ENCODE data around the gene LRIG1.
"Not testable (repeated sequence)": the region's sequence is repeated elsewhere in the genome, so short reads cannot be mapped to it uniquely, and the experiment has no call there.

The LRIG1 gene

DNA sequence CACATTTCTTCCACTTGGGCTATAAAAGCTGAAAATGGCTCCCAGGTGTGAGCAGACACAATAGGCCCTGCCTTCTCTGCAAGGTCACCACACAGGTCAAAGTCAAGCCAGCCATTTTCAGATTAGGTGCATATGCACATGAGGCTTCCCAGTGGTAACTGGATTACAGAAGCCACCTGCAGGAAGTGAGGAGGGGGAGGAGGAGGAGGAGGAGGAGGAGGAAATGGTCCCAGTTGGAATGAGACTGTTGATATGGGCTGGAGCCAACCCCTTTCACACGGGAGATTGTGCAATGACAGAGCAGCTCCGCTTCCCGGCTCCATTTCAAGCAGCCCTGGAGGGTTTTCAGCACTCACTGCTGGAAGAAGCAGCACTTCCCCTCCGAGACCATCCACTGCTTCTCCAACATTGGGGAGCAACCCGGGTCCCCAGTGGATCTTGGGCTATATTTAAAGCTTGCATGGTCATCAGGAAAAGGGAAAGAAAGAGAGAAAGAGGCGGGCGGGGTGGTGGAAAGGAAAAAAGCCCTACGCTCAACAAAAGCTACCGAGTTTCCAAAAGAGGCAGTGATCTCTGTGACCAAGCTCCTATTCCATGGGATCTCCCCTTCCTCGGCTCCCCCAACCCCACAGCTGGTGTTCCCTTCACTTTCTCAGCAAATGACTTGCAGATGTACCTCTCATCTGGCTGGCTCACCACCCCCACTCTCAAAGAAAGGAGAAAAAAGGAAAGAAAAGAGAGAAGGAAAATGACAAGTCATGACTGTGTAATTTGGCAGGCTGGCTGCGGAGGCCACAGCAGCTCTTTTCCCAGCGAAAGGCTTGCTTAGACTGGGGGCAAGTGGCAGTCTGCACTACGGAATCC, 58.3 kb downstream of the LRIG1 start:
- DNase-seq (ENCODE audit: low read depth, low spot score), result peak; percentile 73

DNA sequence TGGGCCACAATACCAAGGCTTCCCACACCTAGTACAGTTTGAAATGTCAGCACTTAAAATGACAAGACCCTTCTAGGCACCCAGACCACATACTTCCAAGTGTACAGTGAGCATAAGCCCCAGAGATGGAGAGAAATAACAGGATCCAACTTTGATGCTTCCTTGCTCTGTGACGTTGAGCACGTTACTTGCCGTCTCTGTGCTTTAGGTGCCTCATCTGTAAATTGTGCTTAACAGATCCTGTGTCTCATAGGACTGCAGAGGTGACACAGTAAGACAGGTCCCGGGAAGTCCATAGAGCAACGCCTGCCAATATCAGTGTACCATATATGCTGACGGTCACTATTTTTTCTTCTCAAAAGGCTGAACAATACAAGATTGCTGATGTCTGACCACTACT, 59.1 kb downstream of the LRIG1 start:
- DNase-seq (ENCODE audit: low read depth, low spot score), result no peak

DNA sequence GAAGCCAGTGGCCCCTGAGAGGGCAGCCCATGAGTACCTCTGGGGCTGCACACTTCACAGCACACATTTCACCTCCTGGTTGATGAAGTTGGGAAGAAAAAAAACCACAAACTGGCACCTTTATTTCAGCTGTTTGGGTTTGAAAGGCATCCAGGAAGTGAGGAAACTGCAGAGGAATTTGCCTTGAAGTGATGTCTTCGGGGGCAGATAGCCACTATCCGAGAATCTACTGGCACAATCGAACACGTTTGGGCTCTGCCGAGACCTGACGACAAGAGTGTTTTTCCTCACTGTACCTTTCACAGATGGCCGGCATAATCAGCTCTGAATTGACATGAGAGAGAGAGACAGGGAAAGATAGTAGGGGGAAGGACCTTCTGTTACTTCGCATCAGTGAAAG, 59.7 kb downstream of the LRIG1 start:
- DNase-seq (ENCODE audit: low read depth, low spot score), result peak; percentile 80

DNA sequence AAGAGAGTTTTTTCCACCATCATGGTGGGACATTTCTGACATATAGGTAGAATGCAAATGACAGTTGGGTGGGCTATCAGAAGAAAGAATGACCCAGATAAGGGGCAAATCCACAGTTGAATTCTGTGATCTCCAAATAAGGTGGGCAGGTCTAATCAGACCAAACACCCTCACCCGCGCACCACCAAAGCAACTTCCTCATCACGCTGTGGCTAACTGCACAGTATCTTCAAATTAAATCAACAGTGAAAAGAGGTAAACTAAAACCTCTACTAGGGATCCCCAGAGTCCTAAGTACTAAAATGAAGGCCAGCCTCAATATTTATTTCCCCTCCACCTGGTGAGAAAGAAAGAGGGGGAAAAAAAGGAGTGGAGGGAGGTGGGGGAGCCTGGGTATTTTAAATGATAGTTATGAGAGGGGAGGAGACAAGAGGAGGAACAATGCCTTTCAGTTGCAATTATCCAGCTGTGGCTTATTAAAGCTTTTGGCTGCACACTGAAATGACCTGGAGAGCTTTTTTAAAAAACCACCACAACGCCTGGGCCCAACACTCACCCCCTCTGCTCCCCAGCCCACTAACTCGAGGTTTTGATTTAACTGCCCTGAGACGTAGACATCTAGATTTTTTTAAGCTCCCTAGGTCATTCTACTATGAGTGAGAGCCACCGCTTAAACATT, 61.0 kb downstream of the LRIG1 start:
- no peak for DNase-seq (ENCODE audit: low read depth, low spot score)

DNA sequence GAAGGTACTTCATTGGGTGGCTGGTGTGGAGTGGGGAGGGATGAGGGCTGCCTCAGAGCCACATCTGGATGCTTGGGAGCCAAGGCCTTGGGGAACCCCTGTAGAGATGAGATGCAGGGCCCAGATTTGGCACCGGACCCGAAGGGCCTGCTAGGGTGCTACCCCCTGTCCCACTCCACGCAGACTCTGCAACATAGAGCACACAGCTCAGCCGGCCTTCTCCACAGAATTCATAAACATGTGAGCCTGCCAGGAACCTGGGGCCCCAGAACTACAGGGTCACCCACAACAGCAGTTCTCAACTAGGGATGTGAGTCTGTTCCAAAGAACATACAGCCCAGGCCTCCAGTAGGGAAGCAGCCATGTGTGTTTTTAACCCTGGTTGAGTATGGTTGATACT, 62.8 kb downstream of the LRIG1 start:
- no peak for DNase-seq (ENCODE audit: low read depth, low spot score)

DNA sequence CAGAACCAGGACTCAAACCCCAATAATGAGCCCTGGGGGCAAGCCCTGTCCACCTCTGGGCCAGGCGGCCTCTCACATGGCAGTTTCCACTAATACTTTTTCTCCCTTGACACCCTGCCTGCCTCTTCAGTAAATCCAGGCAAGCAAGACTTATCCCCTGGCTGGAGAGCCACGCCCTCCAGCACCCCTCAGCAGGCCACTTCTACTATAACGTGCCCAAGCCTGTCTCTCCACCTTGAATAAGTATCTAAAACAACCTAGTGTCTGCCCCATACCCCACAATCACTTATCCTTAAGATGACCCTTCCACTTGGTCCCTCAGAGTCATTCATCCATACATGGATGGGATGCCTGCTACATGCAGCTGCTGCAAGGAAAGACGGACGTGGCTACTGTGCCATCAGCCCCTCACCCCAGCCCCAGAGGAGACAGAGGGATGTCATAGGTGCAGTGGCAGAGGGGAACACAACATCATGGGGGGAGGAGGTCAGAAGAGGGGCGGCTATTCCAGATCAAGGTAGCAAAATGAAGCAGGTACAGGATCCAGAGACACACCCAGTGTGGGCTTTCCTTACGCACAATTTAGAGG, 63.4 kb downstream of the LRIG1 start:
- DNase-seq (ENCODE audit: low read depth, low spot score), result no peak

DNA sequence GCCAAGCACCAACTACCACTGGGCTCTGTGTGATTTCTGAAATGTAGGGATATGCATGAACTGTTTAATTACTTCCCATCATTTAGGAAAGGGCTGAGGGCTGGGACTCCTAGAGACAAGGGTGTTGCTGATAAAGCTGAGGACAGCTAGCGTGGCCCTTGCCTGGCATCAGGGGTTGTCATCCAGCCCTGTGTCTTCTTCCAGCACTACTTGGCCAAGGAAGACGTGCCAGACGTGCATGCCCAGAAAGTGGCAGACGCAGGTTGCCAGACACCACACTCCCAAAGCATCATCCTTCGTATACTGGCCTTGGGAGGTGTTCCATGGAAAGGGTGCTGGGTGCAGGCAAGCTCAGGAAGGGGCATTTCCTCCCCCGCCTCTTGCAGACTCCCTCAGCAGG, 64.8 kb downstream of the LRIG1 start:
- no peak for DNase-seq (ENCODE audit: low read depth, low spot score)

DNA sequence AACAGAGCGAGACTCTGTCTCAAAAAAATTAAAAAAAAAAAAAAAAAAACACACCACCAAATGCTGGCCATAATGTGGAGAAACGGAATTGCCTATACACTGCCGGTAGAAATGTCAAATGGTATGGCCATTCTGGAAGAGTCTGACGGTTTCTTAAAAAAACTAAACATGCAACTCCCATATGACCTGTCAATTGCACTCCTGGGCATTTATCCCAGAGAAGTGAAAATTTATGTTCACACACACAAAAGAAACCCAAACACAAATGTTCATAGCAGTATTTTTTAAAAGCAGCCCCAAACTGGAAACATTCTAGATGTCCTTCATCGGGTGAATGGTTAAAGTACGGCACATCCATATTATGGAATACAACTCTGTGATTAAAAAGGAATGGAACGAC, 66.1 kb downstream of the LRIG1 start:
- no peak for DNase-seq (ENCODE audit: low read depth, low spot score)

DNA sequence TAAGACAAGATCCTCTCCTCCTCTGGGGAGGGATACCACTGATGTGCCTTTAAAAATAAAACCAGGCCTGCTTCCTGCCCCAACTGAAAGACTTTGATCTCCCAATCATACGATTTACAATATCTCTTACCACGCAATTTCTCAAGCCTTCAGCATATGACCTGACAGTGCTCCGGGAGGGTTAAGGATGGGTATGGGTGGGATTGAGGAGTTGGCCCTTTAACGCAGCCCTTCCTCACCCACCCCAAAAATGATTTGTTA, 67.4 kb downstream of the LRIG1 start:
- DNase-seq (ENCODE audit: low read depth, low spot score), result no peak

DNA sequence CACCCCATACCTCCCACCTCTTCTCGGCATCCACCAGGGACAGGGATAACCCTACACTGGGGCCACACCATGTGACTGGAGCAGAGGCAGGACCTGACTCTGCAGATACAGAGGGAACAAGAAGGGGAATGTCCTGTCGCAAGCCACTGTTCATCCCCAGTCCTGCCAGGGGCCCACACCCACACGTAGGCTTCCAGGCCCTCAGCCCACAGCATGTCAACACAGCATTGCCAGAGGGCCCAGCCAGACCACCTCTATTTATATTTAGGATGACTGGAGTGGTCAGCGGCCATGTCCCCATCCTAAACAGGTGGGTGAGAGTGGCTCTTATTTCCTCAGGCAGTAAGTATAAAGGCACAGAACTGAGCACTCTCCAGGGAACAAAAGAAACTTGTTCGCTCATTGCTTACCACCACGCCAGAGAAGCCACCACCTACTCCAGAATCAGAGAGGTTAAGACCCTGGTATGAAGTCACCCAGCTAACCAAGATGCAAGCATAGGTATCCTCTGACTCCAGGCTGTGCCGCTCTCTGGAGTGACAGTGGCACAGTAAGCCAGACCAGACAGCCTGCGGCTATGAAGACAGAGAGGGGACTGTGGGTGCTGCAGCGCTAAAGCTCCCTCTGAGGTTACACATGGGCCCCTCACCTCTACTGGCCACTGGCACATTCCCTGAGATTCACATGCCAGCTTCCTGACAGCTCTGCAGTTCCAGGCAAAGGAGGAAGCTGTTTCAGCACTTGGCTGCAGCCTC, 67.9 kb downstream of the LRIG1 start:
- DNase-seq (ENCODE audit: low read depth, low spot score), result no peak

DNA sequence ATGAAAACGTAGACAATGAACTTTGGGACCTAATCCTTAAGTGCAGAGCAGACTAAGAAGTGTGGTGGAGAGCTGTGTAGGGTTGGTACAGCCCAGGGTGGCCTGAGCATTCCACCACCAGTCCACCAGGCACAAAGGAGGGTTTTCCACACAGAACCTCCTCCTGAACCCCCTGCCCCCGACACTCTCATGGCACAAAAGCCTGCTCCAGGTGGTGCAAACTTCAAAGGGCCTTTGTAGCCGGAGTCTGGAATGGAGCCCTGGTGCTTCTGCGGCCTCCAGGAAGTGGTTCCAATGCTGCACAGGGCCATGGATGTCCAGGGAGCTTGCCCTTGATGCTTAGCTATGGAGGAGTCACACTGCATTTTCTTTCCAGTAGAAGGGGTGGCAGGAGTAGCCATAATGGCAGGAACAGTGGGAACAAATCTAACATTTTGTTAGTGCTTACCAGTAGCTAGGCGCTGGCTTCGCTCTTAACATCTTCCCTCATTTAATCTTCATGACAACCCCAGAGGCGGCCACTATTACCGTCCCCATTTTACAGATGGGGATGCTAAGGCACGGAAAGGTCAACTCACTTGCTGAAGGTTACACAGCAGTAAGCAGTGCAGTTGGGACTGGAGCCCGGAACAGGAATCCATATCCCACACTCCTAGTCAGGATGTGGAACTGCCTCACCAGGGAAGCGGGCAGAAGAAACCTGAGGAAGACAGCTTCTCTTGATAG, 68.6 kb downstream of the LRIG1 start:
- DNase-seq (ENCODE audit: low read depth, low spot score), result no peak

DNA sequence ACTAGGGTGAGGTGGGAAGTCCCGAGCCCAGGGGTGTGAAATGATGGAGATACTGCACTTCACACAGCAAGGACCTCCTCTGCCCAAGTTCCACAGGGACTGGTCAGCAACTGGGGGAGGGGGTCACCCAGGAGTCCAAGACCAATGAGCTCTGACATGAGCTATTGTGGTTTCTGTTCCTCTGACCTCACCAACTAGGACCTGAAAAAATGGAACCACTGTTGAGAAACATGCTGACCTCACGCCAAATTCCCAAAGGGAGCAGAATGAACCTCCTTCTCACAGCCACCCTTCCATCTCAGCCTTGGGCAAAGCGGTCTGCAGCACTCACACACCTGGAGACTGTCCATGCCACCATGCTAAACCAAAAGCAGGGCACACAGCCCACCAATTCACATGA, 69.3 kb downstream of the LRIG1 start:
- peak; percentile 79 for DNase-seq (ENCODE audit: low read depth, low spot score)

DNA sequence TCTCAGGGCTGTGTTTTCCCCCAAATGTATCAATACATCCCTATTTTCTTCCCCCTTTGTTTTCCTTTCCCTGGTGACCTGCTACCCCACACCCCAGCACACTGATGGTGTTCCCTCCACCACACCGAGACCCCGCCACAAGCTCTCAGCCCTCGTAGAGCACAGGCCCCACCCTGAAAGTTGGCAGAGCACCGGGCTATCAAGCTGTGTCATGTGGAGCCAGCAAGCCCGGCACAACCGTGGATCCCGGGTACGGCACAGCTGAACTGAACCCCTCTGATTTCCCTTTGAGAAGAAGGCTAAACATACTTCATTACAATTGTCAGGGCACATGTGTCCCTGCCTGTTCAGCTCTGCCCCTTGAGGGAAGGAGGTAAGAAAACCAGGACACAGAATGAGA, 69.9 kb downstream of the LRIG1 start:
- no peak for DNase-seq (ENCODE audit: low read depth, low spot score)

DNA sequence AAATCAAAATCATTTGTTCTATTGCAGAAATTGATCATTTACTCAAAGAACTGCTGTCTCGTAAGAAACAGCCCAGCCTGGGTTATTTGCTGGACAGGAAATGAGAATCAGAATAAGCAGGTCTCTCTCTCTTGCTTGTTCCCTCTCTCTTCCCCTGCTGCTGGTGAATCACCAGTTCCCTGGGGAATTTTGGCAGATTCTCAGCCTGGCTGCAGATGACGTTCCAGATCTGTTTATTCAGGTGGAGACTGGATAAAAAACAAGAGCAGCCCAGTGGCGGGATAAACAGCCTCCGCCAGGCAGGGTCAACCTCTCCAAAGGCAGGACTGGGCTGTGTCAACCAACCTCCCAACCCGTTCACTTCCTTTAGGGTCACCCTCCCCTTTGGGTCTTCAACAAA, 72.1 kb downstream of the LRIG1 start:
- DNase-seq (ENCODE audit: low read depth, low spot score), result peak; percentile 97

DNA sequence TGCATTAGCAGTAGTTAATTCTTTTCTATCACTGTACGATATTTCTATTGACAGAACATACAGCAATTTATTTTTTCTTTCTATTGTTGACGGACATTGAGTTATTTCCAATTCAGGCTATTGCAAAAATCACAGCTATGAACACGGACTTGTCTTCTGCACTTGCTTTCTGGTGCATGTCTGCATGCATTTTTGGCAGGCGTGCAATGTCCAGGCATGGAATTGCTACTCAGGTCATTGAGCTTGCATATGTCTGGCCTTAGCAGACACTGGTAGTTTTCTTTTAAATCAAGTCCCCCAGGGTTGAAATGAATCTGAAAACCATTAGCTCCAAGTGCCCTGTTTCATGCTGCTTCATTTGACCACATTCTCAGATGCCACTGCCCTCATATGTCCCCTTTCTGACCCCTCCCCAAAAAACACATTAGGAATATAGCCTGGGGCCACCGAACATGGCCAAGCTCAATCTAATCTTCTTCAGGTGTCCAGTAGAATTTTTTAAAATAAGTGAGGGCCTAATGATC, 72.8 kb downstream of the LRIG1 start:
- DNase-seq (ENCODE audit: low read depth, low spot score), result no peak

DNA sequence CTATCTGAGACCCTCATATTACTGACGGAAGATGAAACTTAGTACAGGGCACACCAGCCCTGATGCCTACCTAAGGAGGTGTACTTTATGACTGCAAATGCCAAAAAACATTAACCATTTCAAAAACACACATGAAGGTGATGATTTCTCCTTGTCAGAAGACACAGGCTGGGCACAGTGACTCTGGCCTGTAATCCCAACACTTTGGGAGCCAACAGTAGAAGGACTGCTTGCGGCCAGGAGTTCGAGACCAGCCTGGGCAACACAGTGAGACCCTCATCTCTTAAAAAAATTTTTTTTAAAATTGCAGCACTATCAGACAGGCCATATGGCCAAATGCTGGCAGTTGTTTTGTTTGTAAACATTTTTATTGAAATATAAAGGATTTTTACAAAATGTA, 73.5 kb downstream of the LRIG1 start:
- no peak for DNase-seq (ENCODE audit: low read depth, low spot score)

DNA sequence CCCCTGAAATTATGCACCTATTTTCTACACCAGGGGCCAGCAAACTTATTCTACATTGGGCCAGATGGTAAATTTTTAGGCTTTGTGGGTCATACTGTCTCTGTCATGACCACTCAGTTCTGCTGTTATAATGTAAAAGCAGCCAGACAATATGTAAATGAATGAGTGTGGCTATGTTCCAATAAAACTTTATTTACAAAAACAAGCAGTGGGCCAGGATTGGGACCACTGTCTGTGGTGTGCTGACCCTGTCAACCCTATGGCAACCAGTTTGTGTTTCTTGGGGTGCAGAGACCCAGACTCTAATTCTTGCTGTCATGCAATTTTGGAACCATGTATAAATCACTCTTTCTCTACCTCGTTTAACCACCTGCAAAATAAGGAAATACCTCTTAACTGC, 74.7 kb downstream of the LRIG1 start:
- DNase-seq (ENCODE audit: low read depth, low spot score), result no peak

DNA sequence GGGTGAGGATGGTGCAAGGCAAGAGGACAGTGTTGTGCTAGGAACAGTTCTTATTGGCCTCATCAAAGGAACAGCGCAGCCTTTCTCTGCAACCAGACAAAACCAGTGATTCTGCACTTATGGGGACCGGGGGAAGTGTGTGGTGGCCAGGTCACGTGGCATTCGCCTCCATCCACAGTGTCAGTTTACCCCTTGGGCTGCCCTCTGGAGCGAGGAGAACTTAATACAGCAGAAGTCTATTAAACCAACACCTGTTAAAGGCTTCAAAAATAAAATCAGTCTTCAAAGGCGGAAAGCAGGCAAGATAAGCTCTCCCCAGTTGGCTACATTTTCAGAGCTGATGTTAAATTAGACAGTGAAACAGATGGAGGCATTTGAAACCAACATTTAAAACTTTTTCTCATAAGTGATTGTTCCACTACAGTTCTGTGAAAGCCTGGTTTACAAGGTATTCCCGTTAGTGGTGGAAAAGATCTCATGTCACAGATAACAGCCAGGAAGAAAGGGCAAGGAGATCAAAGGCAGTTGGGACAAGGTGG, 75.2 kb downstream of the LRIG1 start:
- no peak for DNase-seq (ENCODE audit: low read depth, low spot score)

DNA sequence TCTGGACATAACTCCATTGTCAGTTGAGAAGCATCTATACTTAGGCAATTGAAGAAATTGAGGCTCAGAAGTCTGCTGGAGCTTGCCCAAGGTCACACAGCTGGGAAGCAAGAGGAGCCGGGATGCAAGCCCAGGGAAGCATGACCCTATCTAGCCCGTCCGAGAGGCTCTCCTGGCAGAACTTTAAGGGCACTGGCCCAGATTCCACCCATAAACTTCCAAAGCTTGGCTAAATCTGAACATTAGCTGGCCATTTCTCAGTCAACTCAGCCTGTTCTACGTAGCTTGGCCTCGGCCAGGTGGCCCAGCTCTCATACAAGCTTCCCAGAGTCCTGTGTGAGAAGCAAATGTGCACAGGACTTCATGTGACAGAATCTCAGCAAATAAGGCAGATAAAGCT, 75.8 kb downstream of the LRIG1 start:
- DNase-seq (ENCODE audit: low read depth, low spot score), result no peak

DNA sequence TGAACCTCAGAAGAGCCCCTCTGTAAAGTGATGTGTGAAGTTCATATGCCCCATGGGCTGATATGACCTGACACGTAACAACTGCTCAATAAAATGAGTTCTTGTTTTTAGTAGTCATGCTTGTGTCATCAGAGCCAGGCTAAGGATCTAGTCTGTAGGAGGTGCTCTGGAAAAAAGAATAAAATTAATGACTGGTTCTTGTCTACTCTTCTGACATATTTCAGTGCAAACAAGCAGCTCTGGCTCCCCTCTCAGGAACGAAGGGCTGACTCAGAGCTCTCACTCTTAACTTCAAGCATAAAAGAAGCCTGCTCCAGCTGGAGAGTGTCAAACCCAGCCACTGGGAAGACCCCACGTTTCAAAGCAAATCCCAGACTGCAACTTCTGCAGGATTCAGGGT, 77.0 kb downstream of the LRIG1 start:
- DNase-seq (ENCODE audit: low read depth, low spot score), result peak; percentile 70

DNA sequence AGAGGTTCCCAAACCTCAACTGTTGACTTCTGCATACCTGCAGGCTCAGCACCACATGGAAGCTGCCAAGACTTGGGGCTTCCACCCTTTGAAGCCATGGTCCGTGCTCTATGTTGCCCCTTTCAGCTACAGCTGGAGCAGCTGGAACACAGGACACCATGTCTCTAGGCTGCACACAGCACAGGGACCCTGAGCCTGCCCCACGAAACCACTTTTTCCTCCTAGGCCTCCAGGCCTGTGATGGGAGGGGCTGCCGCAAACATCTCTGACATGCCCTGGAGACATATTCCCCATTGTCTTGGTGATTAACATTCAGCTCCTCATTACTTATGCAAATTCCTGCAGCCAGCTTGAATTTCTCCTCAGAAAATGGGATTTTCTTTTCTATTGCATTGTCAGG, 78.9 kb downstream of the LRIG1 start:
- not testable (repeated sequence) for DNase-seq (ENCODE audit: low read depth, low spot score)
